ENCODE measurements around the gene INTS4.
A peak's percentile ranks its signal among the peaks of the same experiment; 100 is the strongest.
"Not testable (repeated sequence)": the region's sequence is repeated elsewhere in the genome, so short reads cannot be mapped to it uniquely, and the experiment has no call there.

INTS4 gene

GRCh38 chr11:78023426-78023825 lies 29.0 kb upstream of the INTS4 start:
- DNase-seq, result no peak

- DNase-seq, result no peak
Observed at GRCh38 chr11:78022397-78023396, 28.2 kb upstream of the INTS4 start, which contains the start of gene KCTD14. TSS of gene KCTD14 (minus strand) at chr11:78023276. CDS start at chr11:78023249, 27 bp downstream.

GRCh38 chr11:78021611-78022010 lies 27.1 kb upstream of the INTS4 start:
- DNase-seq, result no peak

GRCh38 chr11:78020246-78020645 lies 25.8 kb upstream of the INTS4 start:
- no peak for DNase-seq

- no peak for DNase-seq
Observed at GRCh38 chr11:78019808-78020207, 25.3 kb upstream of the INTS4 start.

- DNase-seq, result no peak
Observed at GRCh38 chr11:78015878-78016277, 21.4 kb upstream of the INTS4 start.

- DNase-seq, result peak in 1 of 2 donors; percentile 42
Observed at GRCh38 chr11:78014937-78015520, 20.6 kb upstream of the INTS4 start.

- no peak for DNase-seq
Observed at GRCh38 chr11:78011301-78011700, 16.8 kb upstream of the INTS4 start.

GRCh38 chr11:78010755-78011154 lies 16.3 kb upstream of the INTS4 start:
- no peak for DNase-seq

GRCh38 chr11:78010304-78010703 lies 15.8 kb upstream of the INTS4 start:
- no peak for DNase-seq

GRCh38 chr11:78009062-78009461 lies 14.6 kb upstream of the INTS4 start:
- no peak for DNase-seq

- DNase-seq, result peak; percentile 23 to 49
Observed at GRCh38 chr11:78000193-78000592, 5.7 kb upstream of the INTS4 start.

GRCh38 chr11:77999446-78000030 lies 5.1 kb upstream of the INTS4 start:
- DNase-seq, result no peak

GRCh38 chr11:77993902-77994301 lies 566 bp downstream of the INTS4 start:
- DNase-seq, result no peak

GRCh38 chr11:77990981-77991380 lies 3.5 kb downstream of the INTS4 start:
- no peak for DNase-seq

- DNase-seq, result not testable (repeated sequence)
Observed at GRCh38 chr11:77986456-77986855, 8.0 kb downstream of the INTS4 start.

GRCh38 chr11:77981346-77981947 lies 13.0 kb downstream of the INTS4 start:
- no peak for DNase-seq

- DNase-seq, result peak; percentile 2 to 7
Observed at GRCh38 chr11:77968337-77968736, 26.1 kb downstream of the INTS4 start.

- no peak for DNase-seq
Observed at GRCh38 chr11:77967753-77968152, 26.7 kb downstream of the INTS4 start.

GRCh38 chr11:77967121-77967520 lies 27.3 kb downstream of the INTS4 start:
- DNase-seq, result no peak

GRCh38 chr11:77966338-77966737 lies 28.1 kb downstream of the INTS4 start:
- no peak for DNase-seq

GRCh38 chr11:77959434-77959833 lies 35.0 kb downstream of the INTS4 start:
- DNase-seq, result peak; percentile 5 to 13

- DNase-seq, result not testable (repeated sequence)
Observed at GRCh38 chr11:77958583-77959177, 35.8 kb downstream of the INTS4 start.

Measured in inflammatory macrophage treated with lipopolysaccharide for 1 hour (primary cell).